Renal pelvis (tissue), 12 donors: ENCODE results near the gene CFAP92. TPM values are rescaled to one million over a fixed set of nuclear protein-coding genes. Genes with fewer than 3 reads are reported as not detected.
A peak's percentile ranks its signal among the peaks of the same experiment; 100 is the strongest.

Experiments
- DNase-seq: peaks from one replicate; pipeline ENCODE4 v3.0.0-alpha.2; 2013
- long read RNA-seq, 16 experiments: transcript quantifications; one replicate each; lab custom pipeline, GENCODE V29; 2026
- polyA plus RNA-seq, 3 donors: library from polyadenylated mRNA; unstranded; fragments of 120-200 nt; gene quantifications; one replicate each; pipeline ENCODE4 v1.2.1, GENCODE V29; 2013; ENCODE audit not compliant: insufficient read length in 3 of 3

CFAP92 gene
- 1 to 10 TPM; 1.1 to 2.5 (median 2.2) TPM for polyA plus RNA-seq
- long read RNA-seq, donor 1, partial matches to known transcripts, result 26 of 35 reads
- long read RNA-seq, donor 1, other reads (novel, unspliced or antisense), result 9 of 35 reads
- long read RNA-seq, donor 2, result 0 reads
- long read RNA-seq, donor 3, result 0 reads
- long read RNA-seq, donor 4, full-length matches to known transcripts, result 1 of 27 reads
- long read RNA-seq, donor 4, partial matches to known transcripts, result 13 of 27 reads
- long read RNA-seq, donor 4, other reads (novel, unspliced or antisense), result 13 of 27 reads
- long read RNA-seq, donor 5, result 0 reads
- long read RNA-seq, donor 6, partial matches to known transcripts, result 0 of 9 reads
- long read RNA-seq, donor 6, other reads (novel, unspliced or antisense), result 9 of 9 reads
- long read RNA-seq, donor 7, partial matches to known transcripts, result 41 of 41 reads
- long read RNA-seq, donor 7, other reads (novel, unspliced or antisense), result 0 of 41 reads
- long read RNA-seq, donor 8, result 0 reads
- long read RNA-seq, donor 9, partial matches to known transcripts, result 5 of 17 reads
- long read RNA-seq, donor 9, other reads (novel, unspliced or antisense), result 12 of 17 reads
- long read RNA-seq, donor 10, result 0 reads
- long read RNA-seq, donor 11, result 0 reads
- long read RNA-seq, donor 12, result 0 reads
- long read RNA-seq, donor 13, full-length matches to known transcripts, result 1 of 1 reads
- long read RNA-seq, donor 13, partial matches to known transcripts, result 0 of 1 reads
- long read RNA-seq, donor 13, other reads (novel, unspliced or antisense), result 0 of 1 reads
- long read RNA-seq, donor 14, result 0 reads
- long read RNA-seq, donor 15, partial matches to known transcripts, result 13 of 30 reads
- long read RNA-seq, donor 15, other reads (novel, unspliced or antisense), result 17 of 30 reads
- long read RNA-seq, donor 16, partial matches to known transcripts, result 31 of 39 reads
- long read RNA-seq, donor 16, other reads (novel, unspliced or antisense), result 8 of 39 reads

GRCh38 chr3:128993461-128994172, at the start of gene CFAP92:
TSS of gene CFAP92 (minus strand) at chr3:128994076. CDS start at chr3:128993304, 772 bp downstream.
- DNase-seq, result peak; percentile 87

- DNase-seq, result no peak
Measured at GRCh38 chr3:129040579-129041300, 46.9 kb upstream of the CFAP92 start.

- no peak for DNase-seq
Measured at GRCh38 chr3:129040039-129040336, 46.1 kb upstream of the CFAP92 start.

- DNase-seq, result no peak
Measured at GRCh38 chr3:129039271-129040038, 45.6 kb upstream of the CFAP92 start.

- no peak for DNase-seq
Measured at GRCh38 chr3:129038121-129038855, 44.4 kb upstream of the CFAP92 start.

GRCh38 chr3:129037093-129037419, 43.2 kb upstream of the CFAP92 start:
- DNase-seq, result no peak

- DNase-seq, result no peak
Measured at GRCh38 chr3:129036222-129037092, 42.6 kb upstream of the CFAP92 start.

- no peak for DNase-seq
Measured at GRCh38 chr3:129035360-129036221, 41.7 kb upstream of the CFAP92 start.

- no peak for DNase-seq
Measured at GRCh38 chr3:129034642-129035041, 40.8 kb upstream of the CFAP92 start.

- no peak for DNase-seq
Measured at GRCh38 chr3:129033633-129034321, 39.9 kb upstream of the CFAP92 start.

GRCh38 chr3:129033151-129033550, 39.3 kb upstream of the CFAP92 start:
- no peak for DNase-seq

- no peak for DNase-seq
Measured at GRCh38 chr3:129032716-129033115, 38.8 kb upstream of the CFAP92 start.

GRCh38 chr3:129031476-129032215, 37.8 kb upstream of the CFAP92 start:
- no peak for DNase-seq

- no peak for DNase-seq
Measured at GRCh38 chr3:129030611-129031010, 36.7 kb upstream of the CFAP92 start.

GRCh38 chr3:129028866-129029265, 35.0 kb upstream of the CFAP92 start:
- no peak for DNase-seq

- no peak for DNase-seq
Measured at GRCh38 chr3:129027544-129027880, 33.6 kb upstream of the CFAP92 start.
